ENCODE results near the gene SIRT3. TPM values are rescaled to one million over a fixed set of nuclear protein-coding genes. Genes with fewer than 3 reads are reported as not detected.
"Not testable (repeated sequence)": the region's sequence is repeated elsewhere in the genome, so short reads cannot be mapped to it uniquely, and the experiment has no call there.

The SIRT3 gene
- total and polyA plus RNA-seq, 2 of the 13 experiments (the other 11 are each of a cell fraction or from before 2014, with no cell fraction given), result 15.1 to 18.2 TPM

DNA sequence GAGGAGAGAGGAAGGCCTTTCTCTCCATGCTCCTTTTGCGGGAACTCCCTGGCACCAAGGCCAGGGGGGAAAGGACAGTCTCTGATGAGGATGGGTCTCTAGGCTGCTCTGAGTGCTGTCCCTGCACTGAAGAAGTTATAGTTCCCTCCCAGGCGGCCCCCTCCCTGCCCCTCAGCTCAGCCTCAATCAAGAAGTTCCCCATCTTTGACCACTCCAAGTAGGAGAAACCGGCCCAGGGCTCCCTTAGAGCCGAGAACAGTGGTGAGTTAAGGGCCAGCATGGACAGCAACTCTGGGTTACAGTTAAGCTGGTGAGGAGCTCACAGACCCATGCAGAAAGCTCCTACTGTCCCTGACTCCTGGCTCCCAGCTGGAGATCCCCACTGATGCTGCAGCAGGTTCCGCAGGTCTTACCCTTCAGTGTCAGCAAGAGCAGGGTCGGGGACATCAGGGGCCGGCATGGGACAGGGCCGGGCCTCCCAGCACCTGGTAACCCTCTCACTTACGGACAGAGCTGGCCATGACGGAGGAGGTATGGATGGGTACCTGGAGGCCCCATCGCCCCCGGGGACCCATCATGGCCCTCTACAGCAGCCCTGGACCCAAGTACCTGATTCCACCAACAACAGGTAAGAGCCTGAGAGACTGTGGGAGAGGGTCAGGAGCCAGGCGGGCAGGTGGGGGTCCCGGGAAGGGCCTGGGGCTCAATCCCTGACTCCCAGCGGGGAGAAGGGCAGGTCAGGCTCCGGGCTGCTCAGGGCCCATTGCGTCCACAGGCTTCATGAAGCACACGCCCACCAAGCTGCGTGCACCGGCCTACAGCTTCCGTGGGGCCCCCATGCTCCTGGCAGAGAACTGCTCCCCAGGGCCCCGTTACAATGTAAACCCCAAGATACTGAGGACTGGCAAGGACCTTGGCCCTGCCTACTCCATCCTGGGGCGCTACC lies 39.1 kb downstream of the SIRT3 start (continued):
- TF ChIP-seq, protein P1, sequence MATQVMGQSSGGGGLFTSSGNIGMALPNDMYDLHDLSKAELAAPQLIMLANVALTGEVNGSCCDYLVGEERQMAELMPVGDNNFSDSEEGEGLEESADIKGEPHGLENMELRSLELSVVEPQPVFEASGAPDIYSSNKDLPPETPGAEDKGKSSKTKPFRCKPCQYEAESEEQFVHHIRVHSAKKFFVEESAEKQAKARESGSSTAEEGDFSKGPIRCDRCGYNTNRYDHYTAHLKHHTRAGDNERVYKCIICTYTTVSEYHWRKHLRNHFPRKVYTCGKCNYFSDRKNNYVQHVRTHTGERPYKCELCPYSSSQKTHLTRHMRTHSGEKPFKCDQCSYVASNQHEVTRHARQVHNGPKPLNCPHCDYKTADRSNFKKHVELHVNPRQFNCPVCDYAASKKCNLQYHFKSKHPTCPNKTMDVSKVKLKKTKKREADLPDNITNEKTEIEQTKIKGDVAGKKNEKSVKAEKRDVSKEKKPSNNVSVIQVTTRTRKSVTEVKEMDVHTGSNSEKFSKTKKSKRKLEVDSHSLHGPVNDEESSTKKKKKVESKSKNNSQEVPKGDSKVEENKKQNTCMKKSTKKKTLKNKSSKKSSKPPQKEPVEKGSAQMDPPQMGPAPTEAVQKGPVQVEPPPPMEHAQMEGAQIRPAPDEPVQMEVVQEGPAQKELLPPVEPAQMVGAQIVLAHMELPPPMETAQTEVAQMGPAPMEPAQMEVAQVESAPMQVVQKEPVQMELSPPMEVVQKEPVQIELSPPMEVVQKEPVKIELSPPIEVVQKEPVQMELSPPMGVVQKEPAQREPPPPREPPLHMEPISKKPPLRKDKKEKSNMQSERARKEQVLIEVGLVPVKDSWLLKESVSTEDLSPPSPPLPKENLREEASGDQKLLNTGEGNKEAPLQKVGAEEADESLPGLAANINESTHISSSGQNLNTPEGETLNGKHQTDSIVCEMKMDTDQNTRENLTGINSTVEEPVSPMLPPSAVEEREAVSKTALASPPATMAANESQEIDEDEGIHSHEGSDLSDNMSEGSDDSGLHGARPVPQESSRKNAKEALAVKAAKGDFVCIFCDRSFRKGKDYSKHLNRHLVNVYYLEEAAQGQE (IDR thresholded peaks at IDR 0.05; ENCODE audit: borderline replicate concordance in 1 of 2, low read depth in 1 of 2, low read length in 2 of 2), result no peak
- TF ChIP-seq NFE2L1 (CRISPR knock-in tag; IDR thresholded peaks at IDR 0.05; ENCODE audit: borderline replicate concordance), result no peak

DNA sequence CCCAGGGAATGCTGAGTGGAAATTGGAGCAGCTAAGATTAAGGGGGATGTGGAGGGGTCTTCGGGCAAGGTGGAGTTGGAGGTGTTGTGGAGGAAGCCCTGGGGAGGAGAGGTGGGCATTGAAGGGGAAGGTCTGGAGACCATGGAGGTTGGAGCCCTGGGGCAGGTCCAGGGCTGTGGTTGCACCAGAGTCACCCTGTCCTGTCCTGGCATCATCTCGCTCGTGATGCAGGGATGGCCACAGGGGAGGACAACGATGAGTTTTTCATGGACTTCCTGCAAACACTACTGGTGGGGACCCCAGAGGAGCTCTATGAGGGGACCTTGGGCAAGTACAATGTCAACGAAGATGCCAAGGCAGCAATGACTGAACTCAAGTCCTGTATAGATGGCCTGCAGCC lies 42.7 kb downstream of the SIRT3 start:
- H3K4me2 ChIP-seq (ENCODE audit: low read depth, low read length); H3K79me2 ChIP-seq (ENCODE audit: insufficient read depth, low read length); ATAC-seq; intact Hi-C loops (cut with micrococcal nuclease; ENCODE audit: unreplicated experiment); H3K9me3 ChIP-seq (ENCODE audit: low read length); H3K9ac ChIP-seq (ENCODE audit: insufficient read depth, low read depth, low read length); H4K20me1 ChIP-seq (ENCODE audit: insufficient read depth, low read length); FAIRE-seq; H3K27me3 ChIP-seq (ENCODE audit: control insufficient read depth in 1 of 2, insufficient read depth in 2 of 2, low read length in 2 of 2); H3K27ac ChIP-seq (ENCODE audit: extremely low read length, insufficient read depth, low read length); DNase-seq (ENCODE audit: low spot score); POLR2A ChIA-PET; H2AFZ ChIP-seq (ENCODE audit: low read length); BruUV-seq (replicated peaks); H3K4me3 ChIP-seq (replicated peaks in 1 of 3; ENCODE audit: insufficient read depth in 1 of 3, low read depth in 2 of 3, low read length in 3 of 3); CTCF ChIA-PET (ENCODE audit: low intra/inter-chr PET ratio, low total read pairs); H3K36me3 ChIP-seq (replicated peaks in 1 of 2; ENCODE audit: control insufficient read depth in 1 of 2, insufficient read depth in 2 of 2, low read length in 2 of 2); H3K4me1 ChIP-seq (ENCODE audit: insufficient read depth, low read length); in situ Hi-C loops (cut with HindIII; ENCODE audit: extremely low pct_ligation_motif_present, low pct_unique_long_range_greater_than_20kb): not testable (repeated sequence)
- 18% methylated on average over 5 of the region's 5 CpGs for WGBS (ENCODE audit: low lambda C conversion rate)

DNA sequence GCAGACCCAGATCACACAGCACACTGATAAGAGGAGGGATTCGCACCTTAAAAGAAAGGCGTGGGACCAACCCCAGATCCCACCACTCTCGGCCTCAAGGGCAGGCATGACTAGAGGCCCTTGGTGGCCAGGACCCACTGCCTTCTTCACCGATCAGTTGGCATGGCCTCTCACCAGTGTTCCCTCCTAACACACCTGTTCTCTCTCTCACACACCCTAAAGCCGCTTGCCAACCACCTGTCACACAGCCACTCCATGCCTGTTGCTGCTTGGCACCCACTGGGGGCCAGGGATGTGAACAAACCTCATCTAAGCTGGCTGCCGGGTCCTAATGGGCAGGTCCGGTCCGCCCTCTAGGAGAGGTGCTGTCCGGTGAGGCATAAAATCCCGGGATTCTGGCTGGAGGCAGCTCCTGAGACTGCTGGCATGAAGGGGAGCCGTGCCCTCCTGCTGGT lies 43.4 kb downstream of the SIRT3 start, which contains the start of gene SCGB1C1:
Gene SCGB1C1 (plus strand): TSS at position 405 of the 455 bp plus-strand sequence. CDS start 22 bp downstream, at position 427.
- H3K36me3 ChIP-seq (replicated peaks in 1 of 2; ENCODE audit: control insufficient read depth in 1 of 2, insufficient read depth in 2 of 2, low read length in 2 of 2); ATAC-seq; H3K27me3 ChIP-seq (ENCODE audit: control insufficient read depth in 1 of 2, insufficient read depth in 2 of 2, low read length in 2 of 2); POLR2A ChIA-PET; H3K9ac ChIP-seq (ENCODE audit: insufficient read depth, low read depth, low read length); H3K27ac ChIP-seq (ENCODE audit: extremely low read length, insufficient read depth, low read length); CTCF ChIA-PET (ENCODE audit: low intra/inter-chr PET ratio, low total read pairs); BruUV-seq (replicated peaks); H3K9me3 ChIP-seq (ENCODE audit: low read length); H4K20me1 ChIP-seq (ENCODE audit: insufficient read depth, low read length); intact Hi-C loops (cut with micrococcal nuclease; ENCODE audit: unreplicated experiment); H3K79me2 ChIP-seq (ENCODE audit: insufficient read depth, low read length); H3K4me2 ChIP-seq (ENCODE audit: low read depth, low read length); DNase-seq (ENCODE audit: low spot score); H2AFZ ChIP-seq (ENCODE audit: low read length); in situ Hi-C loops (cut with HindIII; ENCODE audit: extremely low pct_ligation_motif_present, low pct_unique_long_range_greater_than_20kb); H3K4me1 ChIP-seq (ENCODE audit: insufficient read depth, low read length); FAIRE-seq; H3K4me3 ChIP-seq (replicated peaks in 1 of 3; ENCODE audit: insufficient read depth in 1 of 3, low read depth in 2 of 3, low read length in 3 of 3): not testable (repeated sequence)
- no CpG with 5 or more reads among the region's 11 CpGs for WGBS (ENCODE audit: low lambda C conversion rate)
